GM12891 (cell line): ENCODE results near the gene FSD1.

Experiments used
- POLR2A ChIP-seq: IDR thresholded peaks from 2 replicates; pipeline ENCODE4 v1.6.1; 2011; ENCODE audit warnings: low read depth, low read length, control low read depth
- POLR2AphosphoS5 ChIP-seq: IDR thresholded peaks from 2 replicates; pipeline ENCODE4 v1.6.1; 2011; ENCODE audit warnings: low read depth, low read length, control low read depth

- TF ChIP-seq POLR2A (no peak), POLR2AphosphoS5 (no peak)
These were observed 14.1 kb downstream of the FSD1 start for GRCh38 chr19:4318460-4318859.
